ENCODE data around the gene ARHGEF17.

Gene ARHGEF17

DNA sequence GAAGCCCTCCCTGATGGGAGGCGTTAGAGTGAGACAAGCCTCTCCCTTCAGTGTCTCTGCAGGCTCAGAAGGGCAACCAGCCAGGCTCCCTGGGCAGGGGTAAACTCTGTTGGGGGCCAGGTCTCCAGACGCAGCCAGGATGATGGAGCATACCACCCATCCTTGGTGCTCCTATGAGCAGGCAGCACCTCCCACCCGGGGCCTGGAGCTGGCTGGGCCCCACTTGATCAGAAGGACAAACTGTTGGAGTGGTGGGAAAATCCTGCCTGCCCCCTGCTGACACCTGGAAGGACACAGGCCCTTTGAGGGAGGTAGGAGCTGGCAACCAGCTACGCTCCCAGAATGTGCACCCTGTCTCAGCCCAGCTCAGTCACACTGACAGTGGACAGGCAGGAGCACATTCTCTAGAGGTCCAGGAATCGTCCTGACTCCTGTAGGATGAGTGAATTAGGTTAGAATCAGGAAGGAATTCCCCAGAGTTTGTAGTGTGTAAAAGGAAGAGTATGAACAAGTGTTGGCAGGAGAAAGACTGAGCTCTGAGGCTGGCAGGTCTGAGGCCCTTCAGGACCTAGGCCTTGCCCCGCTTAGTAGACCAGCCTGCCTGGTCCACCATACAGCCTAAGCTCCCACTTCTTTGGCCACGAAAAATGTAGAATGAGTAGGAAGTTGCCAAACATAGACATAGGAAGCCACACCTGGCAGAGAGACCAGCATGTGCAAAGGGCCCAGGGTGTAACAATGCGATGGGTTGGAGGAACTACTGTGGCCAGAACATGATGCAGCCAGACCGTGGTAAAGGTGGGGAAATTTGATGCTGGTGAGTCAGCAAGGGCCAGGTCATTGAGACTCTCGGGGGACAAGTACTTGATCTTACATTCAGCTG is 19.1 kb downstream of the ARHGEF17 start (continued):
- TF ChIP-seq, protein P1, sequence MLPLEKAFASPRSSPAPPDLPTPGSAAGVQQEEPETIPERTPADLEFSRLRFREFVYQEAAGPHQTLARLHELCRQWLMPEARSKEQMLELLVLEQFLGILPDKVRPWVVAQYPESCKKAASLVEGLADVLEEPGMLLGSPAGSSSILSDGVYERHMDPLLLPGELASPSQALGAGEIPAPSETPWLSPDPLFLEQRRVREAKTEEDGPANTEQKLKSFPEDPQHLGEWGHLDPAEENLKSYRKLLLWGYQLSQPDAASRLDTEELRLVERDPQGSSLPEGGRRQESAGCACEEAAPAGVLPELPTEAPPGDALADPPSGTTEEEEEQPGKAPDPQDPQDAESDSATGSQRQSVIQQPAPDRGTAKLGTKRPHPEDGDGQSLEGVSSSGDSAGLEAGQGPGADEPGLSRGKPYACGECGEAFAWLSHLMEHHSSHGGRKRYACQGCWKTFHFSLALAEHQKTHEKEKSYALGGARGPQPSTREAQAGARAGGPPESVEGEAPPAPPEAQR (tag by site-specific recombination; IDR thresholded peaks at IDR 0.05): no peak
- no peak for TF ChIP-seq ZNF701 (tag by site-specific recombination; IDR thresholded peaks at IDR 0.05)
- TF ChIP-seq ZNF24 (tag by site-specific recombination; IDR thresholded peaks at IDR 0.05): no peak
- no peak for TF ChIP-seq ZNF121 (tag by site-specific recombination; IDR thresholded peaks at IDR 0.05)
- TF ChIP-seq ZNF473 (tag by site-specific recombination; IDR thresholded peaks at IDR 0.05): no peak
- TF ChIP-seq MEIS1 (CRISPR knock-in tag; IDR thresholded peaks at IDR 0.05; ENCODE audit: borderline replicate concordance): no peak
- TF ChIP-seq ZNF350 (tag by site-specific recombination; IDR thresholded peaks at IDR 0.05): no peak
- no peak for TF ChIP-seq ZNF354C (tag by site-specific recombination; IDR thresholded peaks at IDR 0.05; ENCODE audit: borderline replicate concordance, low read depth)
- no peak for TF ChIP-seq ZNF133 (tag by site-specific recombination; IDR thresholded peaks at IDR 0.05)
- TF ChIP-seq, protein P2, sequence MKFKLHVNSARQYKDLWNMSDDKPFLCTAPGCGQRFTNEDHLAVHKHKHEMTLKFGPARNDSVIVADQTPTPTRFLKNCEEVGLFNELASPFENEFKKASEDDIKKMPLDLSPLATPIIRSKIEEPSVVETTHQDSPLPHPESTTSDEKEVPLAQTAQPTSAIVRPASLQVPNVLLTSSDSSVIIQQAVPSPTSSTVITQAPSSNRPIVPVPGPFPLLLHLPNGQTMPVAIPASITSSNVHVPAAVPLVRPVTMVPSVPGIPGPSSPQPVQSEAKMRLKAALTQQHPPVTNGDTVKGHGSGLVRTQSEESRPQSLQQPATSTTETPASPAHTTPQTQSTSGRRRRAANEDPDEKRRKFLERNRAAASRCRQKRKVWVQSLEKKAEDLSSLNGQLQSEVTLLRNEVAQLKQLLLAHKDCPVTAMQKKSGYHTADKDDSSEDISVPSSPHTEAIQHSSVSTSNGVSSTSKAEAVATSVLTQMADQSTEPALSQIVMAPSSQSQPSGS (tag by site-specific recombination; IDR thresholded peaks at IDR 0.05; ENCODE audit: low read depth): no peak
- TF ChIP-seq, protein P3, sequence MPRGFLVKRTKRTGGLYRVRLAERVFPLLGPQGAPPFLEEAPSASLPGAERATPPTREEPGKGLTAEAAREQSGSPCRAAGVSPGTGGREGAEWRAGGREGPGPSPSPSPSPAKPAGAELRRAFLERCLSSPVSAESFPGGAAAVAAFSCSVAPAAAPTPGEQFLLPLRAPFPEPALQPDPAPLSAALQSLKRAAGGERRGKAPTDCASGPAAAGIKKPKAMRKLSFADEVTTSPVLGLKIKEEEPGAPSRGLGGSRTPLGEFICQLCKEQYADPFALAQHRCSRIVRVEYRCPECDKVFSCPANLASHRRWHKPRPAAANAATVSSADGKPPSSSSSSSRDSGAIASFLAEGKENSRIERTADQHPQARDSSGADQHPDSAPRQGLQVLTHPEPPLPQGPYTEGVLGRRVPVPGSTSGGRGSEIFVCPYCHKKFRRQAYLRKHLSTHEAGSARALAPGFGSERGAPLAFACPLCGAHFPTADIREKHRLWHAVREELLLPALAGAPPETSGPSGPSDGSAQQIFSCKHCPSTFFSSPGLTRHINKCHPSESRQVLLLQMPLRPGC (tag by site-specific recombination; IDR thresholded peaks at IDR 0.05): no peak
- TF ChIP-seq, protein P4, sequence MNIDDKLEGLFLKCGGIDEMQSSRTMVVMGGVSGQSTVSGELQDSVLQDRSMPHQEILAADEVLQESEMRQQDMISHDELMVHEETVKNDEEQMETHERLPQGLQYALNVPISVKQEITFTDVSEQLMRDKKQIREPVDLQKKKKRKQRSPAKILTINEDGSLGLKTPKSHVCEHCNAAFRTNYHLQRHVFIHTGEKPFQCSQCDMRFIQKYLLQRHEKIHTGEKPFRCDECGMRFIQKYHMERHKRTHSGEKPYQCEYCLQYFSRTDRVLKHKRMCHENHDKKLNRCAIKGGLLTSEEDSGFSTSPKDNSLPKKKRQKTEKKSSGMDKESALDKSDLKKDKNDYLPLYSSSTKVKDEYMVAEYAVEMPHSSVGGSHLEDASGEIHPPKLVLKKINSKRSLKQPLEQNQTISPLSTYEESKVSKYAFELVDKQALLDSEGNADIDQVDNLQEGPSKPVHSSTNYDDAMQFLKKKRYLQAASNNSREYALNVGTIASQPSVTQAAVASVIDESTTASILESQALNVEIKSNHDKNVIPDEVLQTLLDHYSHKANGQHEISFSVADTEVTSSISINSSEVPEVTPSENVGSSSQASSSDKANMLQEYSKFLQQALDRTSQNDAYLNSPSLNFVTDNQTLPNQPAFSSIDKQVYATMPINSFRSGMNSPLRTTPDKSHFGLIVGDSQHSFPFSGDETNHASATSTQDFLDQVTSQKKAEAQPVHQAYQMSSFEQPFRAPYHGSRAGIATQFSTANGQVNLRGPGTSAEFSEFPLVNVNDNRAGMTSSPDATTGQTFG (tag by site-specific recombination; IDR thresholded peaks at IDR 0.05; ENCODE audit: borderline replicate concordance): no peak
- TF ChIP-seq, protein P5, sequence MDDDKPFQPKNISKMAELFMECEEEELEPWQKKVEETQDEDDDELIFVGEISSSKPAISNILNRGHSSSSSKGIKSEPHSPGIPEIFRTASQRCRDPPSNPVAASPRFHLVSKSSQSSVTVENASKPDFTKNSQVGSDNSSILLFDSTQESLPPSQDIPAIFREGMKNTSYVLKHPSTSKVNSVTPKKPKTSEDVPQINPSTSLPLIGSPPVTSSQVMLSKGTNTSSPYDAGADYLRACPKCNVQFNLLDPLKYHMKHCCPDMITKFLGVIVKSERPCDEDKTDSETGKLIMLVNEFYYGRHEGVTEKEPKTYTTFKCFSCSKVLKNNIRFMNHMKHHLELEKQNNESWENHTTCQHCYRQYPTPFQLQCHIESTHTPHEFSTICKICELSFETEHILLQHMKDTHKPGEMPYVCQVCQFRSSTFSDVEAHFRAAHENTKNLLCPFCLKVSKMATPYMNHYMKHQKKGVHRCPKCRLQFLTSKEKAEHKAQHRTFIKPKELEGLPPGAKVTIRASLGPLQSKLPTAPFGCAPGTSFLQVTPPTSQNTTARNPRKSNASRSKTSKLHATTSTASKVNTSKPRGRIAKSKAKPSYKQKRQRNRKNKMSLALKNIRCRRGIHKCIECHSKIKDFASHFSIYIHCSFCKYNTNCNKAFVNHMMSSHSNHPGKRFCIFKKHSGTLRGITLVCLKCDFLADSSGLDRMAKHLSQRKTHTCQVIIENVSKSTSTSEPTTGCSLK (tag by site-specific recombination; IDR thresholded peaks at IDR 0.05): no peak
- TF ChIP-seq RBAK (tag by site-specific recombination; IDR thresholded peaks at IDR 0.05): no peak
- no peak for TF ChIP-seq ZNF146 (tag by site-specific recombination; IDR thresholded peaks at IDR 0.05)
- TF ChIP-seq, protein P6, sequence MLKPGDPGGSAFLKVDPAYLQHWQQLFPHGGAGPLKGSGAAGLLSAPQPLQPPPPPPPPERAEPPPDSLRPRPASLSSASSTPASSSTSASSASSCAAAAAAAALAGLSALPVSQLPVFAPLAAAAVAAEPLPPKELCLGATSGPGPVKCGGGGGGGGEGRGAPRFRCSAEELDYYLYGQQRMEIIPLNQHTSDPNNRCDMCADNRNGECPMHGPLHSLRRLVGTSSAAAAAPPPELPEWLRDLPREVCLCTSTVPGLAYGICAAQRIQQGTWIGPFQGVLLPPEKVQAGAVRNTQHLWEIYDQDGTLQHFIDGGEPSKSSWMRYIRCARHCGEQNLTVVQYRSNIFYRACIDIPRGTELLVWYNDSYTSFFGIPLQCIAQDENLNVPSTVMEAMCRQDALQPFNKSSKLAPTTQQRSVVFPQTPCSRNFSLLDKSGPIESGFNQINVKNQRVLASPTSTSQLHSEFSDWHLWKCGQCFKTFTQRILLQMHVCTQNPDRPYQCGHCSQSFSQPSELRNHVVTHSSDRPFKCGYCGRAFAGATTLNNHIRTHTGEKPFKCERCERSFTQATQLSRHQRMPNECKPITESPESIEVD (tag by site-specific recombination; IDR thresholded peaks at IDR 0.05): no peak
- TF ChIP-seq, protein P7, sequence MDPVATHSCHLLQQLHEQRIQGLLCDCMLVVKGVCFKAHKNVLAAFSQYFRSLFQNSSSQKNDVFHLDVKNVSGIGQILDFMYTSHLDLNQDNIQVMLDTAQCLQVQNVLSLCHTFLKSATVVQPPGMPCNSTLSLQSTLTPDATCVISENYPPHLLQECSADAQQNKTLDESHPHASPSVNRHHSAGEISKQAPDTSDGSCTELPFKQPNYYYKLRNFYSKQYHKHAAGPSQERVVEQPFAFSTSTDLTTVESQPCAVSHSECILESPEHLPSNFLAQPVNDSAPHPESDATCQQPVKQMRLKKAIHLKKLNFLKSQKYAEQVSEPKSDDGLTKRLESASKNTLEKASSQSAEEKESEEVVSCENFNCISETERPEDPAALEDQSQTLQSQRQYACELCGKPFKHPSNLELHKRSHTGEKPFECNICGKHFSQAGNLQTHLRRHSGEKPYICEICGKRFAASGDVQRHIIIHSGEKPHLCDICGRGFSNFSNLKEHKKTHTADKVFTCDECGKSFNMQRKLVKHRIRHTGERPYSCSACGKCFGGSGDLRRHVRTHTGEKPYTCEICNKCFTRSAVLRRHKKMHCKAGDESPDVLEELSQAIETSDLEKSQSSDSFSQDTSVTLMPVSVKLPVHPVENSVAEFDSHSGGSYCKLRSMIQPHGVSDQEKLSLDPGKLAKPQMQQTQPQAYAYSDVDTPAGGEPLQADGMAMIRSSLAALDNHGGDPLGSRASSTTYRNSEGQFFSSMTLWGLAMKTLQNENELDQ (tag by site-specific recombination; IDR thresholded peaks at IDR 0.05; ENCODE audit: low read depth): no peak
- peak; percentile 84 for TF ChIP-seq ZIC2 (tag by site-specific recombination; IDR thresholded peaks at IDR 0.05)
- TF ChIP-seq GLI2 (tag by site-specific recombination; IDR thresholded peaks at IDR 0.05; ENCODE audit: borderline replicate concordance, low read depth): no peak
- no peak for TF ChIP-seq ZNF830 (tag by site-specific recombination; IDR thresholded peaks at IDR 0.05; ENCODE audit: low read depth)
